AG04449 (cell line): ENCODE measurements around the gene GJA3.

Experiments
- CTCF ChIA-PET: fragments of 350-600 bp; formaldehyde crosslinking; extraction: SDS; loops from one replicate; lab custom pipeline; 2021; ENCODE audit warnings: antibody characterized with exemption; lab: Yijun Ruan, JAX
- POLR2A ChIA-PET: fragments of 400-600, 350-600 bp; formaldehyde crosslinking; extraction: SDS; loops from one replicate; lab custom pipeline; 2020; ENCODE audit warnings: antibody characterized with exemption, inconsistent platforms; lab: Yijun Ruan, JAX
- DNase-seq: peaks from one replicate; pipeline ENCODE4 v3.0.0-alpha.2; 2010; ENCODE audit warnings: low read depth, low spot score
- H3K4me3 ChIP-seq: 2 replicates; pipeline ENCODE4 v1.5.1; 2011; ENCODE audit warnings: low read depth, mild to moderate bottlenecking, control low read depth, low read length
- CTCF ChIP-seq: IDR thresholded peaks from one replicate; pipeline ENCODE4 v1.5.1; 2011; ENCODE audit warnings: mild to moderate bottlenecking, moderate library complexity, low read length, control low read depth, inconsistent platforms; ENCODE audit not compliant: insufficient read depth; ENCODE audit errors: missing control alignments

GJA3 gene

GRCh38 chr13:20142927-20143480 is 17.8 kb downstream of the GJA3 start:
- no peak for TF ChIP-seq CTCF
- no peak overlapping the region for H3K4me3 ChIP-seq
- ChIA-PET CTCF (interaction anchor here (1.6 kb wide), 1 partner anchor 17 kb away, joined by 4 read pairs; no protein-coding TSS in a partner anchor), POLR2A (no interaction called here)
- DNase-seq, result no peak

- H3K4me3 ChIP-seq, result no peak overlapping the region
- CTCF ChIA-PET, result no interaction called here
- no peak for DNase-seq
Measured at GRCh38 chr13:20142023-20142926, 18.6 kb downstream of the GJA3 start.

GRCh38 chr13:20141238-20142022 is 19.4 kb downstream of the GJA3 start:
- CTCF ChIA-PET, result interaction anchor here (0.5 to 1.5 kb wide), 3 partner anchors 8 to 154 kb away, joined by 3 read pairs; no protein-coding TSS in a partner anchor

More at GRCh38 chr13:20142023-20142926, 18.6 kb downstream of the GJA3 start:
- POLR2A ChIA-PET, result no interaction called here
- TF ChIP-seq CTCF, result no peak

GRCh38 chr13:20140487-20140886 is 20.4 kb downstream of the GJA3 start:
- CTCF ChIA-PET, result interaction anchor here (0.8 to 1.5 kb wide), 2 partner anchors 9 to 15 kb away, joined by 3 read pairs; no protein-coding TSS in a partner anchor
- H3K4me3 ChIP-seq, result no peak overlapping the region
- no peak for DNase-seq
- TF ChIP-seq CTCF, result no peak
- POLR2A ChIA-PET, result no interaction called here

More at GRCh38 chr13:20141238-20142022, 19.4 kb downstream of the GJA3 start:
- POLR2A ChIA-PET, result interaction anchor here (0.6 kb wide), 1 partner anchor 155 kb away, joined by 4 read pairs; no protein-coding TSS in a partner anchor
- no peak overlapping the region for H3K4me3 ChIP-seq
- no peak for DNase-seq
- no peak for TF ChIP-seq CTCF

GRCh38 chr13:20137875-20138274 is 23.0 kb downstream of the GJA3 start:
- CTCF ChIA-PET, result interaction anchor here (2.2 kb wide), 1 partner anchor 10 kb away, joined by 7 read pairs; no protein-coding TSS in a partner anchor
- no peak overlapping the region for H3K4me3 ChIP-seq
- POLR2A ChIA-PET, result no interaction called here
- no peak for DNase-seq
- TF ChIP-seq CTCF, result no peak
